Endothelial cell of umbilical vein (primary cell): ENCODE data around the gene TSPAN9. TPM values are rescaled to one million over a fixed set of nuclear protein-coding genes. Genes with fewer than 3 reads are reported as not detected.

Experiments
- BruUV-seq: library from RNA; stranded (reverse); fragments of 400-500 nt; replicated peaks from 2 replicates; lab custom pipeline; 2021; lab: Mats Ljungman, UMichigan
- CTCF ChIA-PET: fragments of 300-600, 350-600 bp; sonication (Branson Sonifier 250); formaldehyde crosslinking; loops from one replicate; lab custom pipeline; 2021; ENCODE audit warnings: antibody characterized with exemption, inconsistent platforms; lab: Charles Lee
- POLR2A ChIA-PET: fragments of 300-600, 350-600 bp; sonication (Branson Sonifier 250); formaldehyde crosslinking; loops from one replicate; lab custom pipeline; 2021; ENCODE audit warnings: antibody characterized with exemption, inconsistent platforms; lab: Charles Lee
- DNase-seq: peaks from one replicate; pipeline ENCODE4 v3.0.0-alpha.2; 2011; ENCODE audit warnings: low read depth, low spot score
- FAIRE-seq: peaks from 2 replicates; lab custom pipeline; 2011; peaks lifted over from hg19 to GRCh38; lab: Jason Lieb, UNC
- H2AFZ ChIP-seq: 2 replicates; pipeline ENCODE4 v1.6.0; 2012; ENCODE audit warnings: low read depth, low read length, control low read depth, inconsistent platforms
- H3K27ac ChIP-seq: 2 replicates; pipeline ENCODE4 v1.5.1; 2011; ENCODE audit warnings: low read depth, mild to moderate bottlenecking, control low read depth, low read length, moderate library complexity; ENCODE audit not compliant: insufficient read depth
- H3K27me3 ChIP-seq, 2 experiments: 2 replicates each; pipeline versions ENCODE4 v1.6.0 to v1.6.1; 2011; ENCODE audit warnings: low read length in 2 of 2, mixed read lengths in 1 of 2; ENCODE audit not compliant: control insufficient read depth in 2 of 2, insufficient read depth in 2 of 2
- H3K36me3 ChIP-seq, 2 experiments: 2 replicates in 1 of 2; 3 replicates in 1 of 2; pipeline ENCODE4 v1.5.1; 2011; ENCODE audit warnings: low read length in 2 of 2, mild to moderate bottlenecking in 1 of 2, moderate library complexity in 1 of 2; ENCODE audit not compliant: control insufficient read depth in 2 of 2, insufficient read depth in 2 of 2; ENCODE audit errors: extremely low read depth in 1 of 2
- H3K4me1 ChIP-seq: 3 replicates; pipeline ENCODE4 v1.5.1; 2011; ENCODE audit warnings: mild to moderate bottlenecking, low read length; ENCODE audit not compliant: control insufficient read depth, insufficient read depth; ENCODE audit errors: extremely low read depth
- H3K4me2 ChIP-seq: 2 replicates; pipeline ENCODE4 v1.6.1; 2011; ENCODE audit warnings: low read length, control low read depth, mixed read lengths; ENCODE audit not compliant: insufficient read depth
- H3K4me3 ChIP-seq, 3 experiments: fragments of 200-600 bp in 1 of 3; sonication (generic), shearing (Covaris generic) in 1 of 3; replicated peaks in 1 of 3; 2 replicates each; pipeline ENCODE4 v1.5.1; 2011 to 2016; ENCODE audit warnings: control low read depth in 3 of 3, low read length in 3 of 3, mild to moderate bottlenecking in 2 of 3, inconsistent platforms in 1 of 3, low read depth in 1 of 3, moderate library complexity in 1 of 3; ENCODE audit not compliant: insufficient read depth in 1 of 3
- H3K79me2 ChIP-seq: 2 replicates; pipeline ENCODE4 v1.6.0; 2012; ENCODE audit warnings: low read length, inconsistent platforms; ENCODE audit not compliant: control insufficient read depth, insufficient read depth
- H3K9ac ChIP-seq: replicated peaks from 2 replicates; pipeline ENCODE3; 2011; ENCODE audit warnings: low read length, control low read depth; ENCODE audit not compliant: insufficient read depth; ENCODE audit errors: extremely low read depth
- H3K9me1 ChIP-seq: replicated peaks from 3 replicates; pipeline ENCODE4 v1.6.0; 2011; ENCODE audit warnings: mild to moderate bottlenecking, low read length; ENCODE audit not compliant: control insufficient read depth, insufficient read depth; ENCODE audit errors: extremely low read depth
- H3K9me3 ChIP-seq: replicated peaks from 2 replicates; pipeline ENCODE4 v1.5.1; 2012; ENCODE audit warnings: low read length, inconsistent platforms; ENCODE audit not compliant: control insufficient read depth, insufficient read depth
- H4K20me1 ChIP-seq: replicated peaks from 2 replicates; pipeline ENCODE3; 2011; ENCODE audit warnings: mild to moderate bottlenecking, low read length; ENCODE audit not compliant: control insufficient read depth, insufficient read depth; ENCODE audit errors: extremely low read depth
- EZH2 ChIP-seq: IDR thresholded peaks from 2 replicates; pipeline ENCODE4 v1.6.1; 2012; ENCODE audit warnings: borderline replicate concordance, low read depth, mild to moderate bottlenecking, moderate library complexity, low read length, inconsistent platforms; ENCODE audit not compliant: severe bottlenecking
- FOS ChIP-seq: IDR thresholded peaks from 2 replicates; pipeline ENCODE4 v1.6.1; 2011; ENCODE audit warnings: mild to moderate bottlenecking, low read length, moderate library complexity, borderline replicate concordance; ENCODE audit not compliant: insufficient read depth
- GATA2 ChIP-seq: IDR thresholded peaks from 2 replicates; pipeline ENCODE4 v1.7.0; 2011; ENCODE audit warnings: low read depth, mild to moderate bottlenecking, moderate library complexity, mixed read lengths, low read length; ENCODE audit not compliant: insufficient read length, insufficient read depth
- JUN ChIP-seq: IDR thresholded peaks from 2 replicates; pipeline ENCODE4 v1.6.1; 2011; ENCODE audit warnings: borderline replicate concordance, low read depth; ENCODE audit not compliant: insufficient read length, insufficient read depth
- MAX ChIP-seq: IDR thresholded peaks from 2 replicates; pipeline ENCODE4 v1.6.1; 2011; ENCODE audit not compliant: insufficient read depth, insufficient read length
- MYC ChIP-seq: IDR thresholded peaks from one replicate; pipeline ENCODE4 v1.6.1; 2011; ENCODE audit warnings: mild to moderate bottlenecking, low read depth, low read length
- POLR2A ChIP-seq: IDR thresholded peaks from 2 replicates; pipeline ENCODE4 v1.6.1; 2012; ENCODE audit warnings: low read depth, mild to moderate bottlenecking, control low read depth, low read length
- POLR2AphosphoS5 ChIP-seq: IDR thresholded peaks from 2 replicates; pipeline ENCODE4 v1.6.1; 2012; ENCODE audit warnings: low read depth, mild to moderate bottlenecking, control low read depth, low read length, moderate library complexity; ENCODE audit not compliant: insufficient read depth
- dilution Hi-C: fragments of 300-500 bp; cut with MboI; formaldehyde crosslinking; loops from one replicate; pipeline ENCODE4 v1.15.0; 2019; ENCODE audit warnings: low sequenced_read_pairs; ENCODE audit not compliant: extremely low pct_ligation_motif_present
- intact Hi-C: fragments of 100-400 bp; cut with micrococcal nuclease; formaldehyde crosslinking; loops from one replicate; pipeline ENCODE4 v1.10.0; 2022
- polyA plus RNA-seq, 4 experiments: library from polyadenylated mRNA; depleted of rRNA in 3 of 4; stranded (reverse) in 3 of 4; unstranded in 1 of 4; fragments of >200 nt; gene quantifications; 2 replicates each; pipeline versions ENCODE4 v1.2.1 to v1.2.3, GENCODE V29; 2011 to 2012; ENCODE audit warnings: missing spikeins in 1 of 4
- total RNA-seq: library from RNA; stranded (reverse); gene quantifications from 2 replicates; pipeline ENCODE4 v1.2.3, GENCODE V29; 2021
- TF ChIP-seq, protein P1 (sequence below), 2 donors: IDR thresholded peaks; 1 replicate in 1 of 2; 2 replicates in 1 of 2; pipeline ENCODE4 v1.5.1; 2011; ENCODE audit warnings: low read length in 2 of 2, mild to moderate bottlenecking in 2 of 2, moderate library complexity in 2 of 2, control low read depth in 1 of 2, inconsistent platforms in 1 of 2, low read depth in 1 of 2; ENCODE audit not compliant: insufficient read depth in 1 of 2; ENCODE audit errors: extremely low read depth in 1 of 2

The TSPAN9 gene
- total and polyA plus RNA-seq, 2 donors (not counting 3 experiments of a cell fraction or from before 2014, with no cell fraction given): 43.3 to 66.8 TPM

GRCh38 chr12:3305904-3306619 lies 228.9 kb downstream of the TSPAN9 start:
- ChIA-PET POLR2A (no interaction called here), CTCF (interaction anchor here (1.3 kb wide), 1 partner anchor 497 kb away, joined by 5 read pairs; no protein-coding TSS in a partner anchor)
- FAIRE-seq: no peak
- H3K4me2 ChIP-seq: no peak overlapping the region
- no peaks in the 10 kb centered on the region for H3K9me1 ChIP-seq
- TF ChIP-seq EZH2 (no peak), MAX (no peak), JUN (no peak), FOS (no peak), GATA2 (no peak), POLR2AphosphoS5 (no peak), POLR2A (no peak), MYC (no peak)
- TF ChIP-seq, protein P1, sequence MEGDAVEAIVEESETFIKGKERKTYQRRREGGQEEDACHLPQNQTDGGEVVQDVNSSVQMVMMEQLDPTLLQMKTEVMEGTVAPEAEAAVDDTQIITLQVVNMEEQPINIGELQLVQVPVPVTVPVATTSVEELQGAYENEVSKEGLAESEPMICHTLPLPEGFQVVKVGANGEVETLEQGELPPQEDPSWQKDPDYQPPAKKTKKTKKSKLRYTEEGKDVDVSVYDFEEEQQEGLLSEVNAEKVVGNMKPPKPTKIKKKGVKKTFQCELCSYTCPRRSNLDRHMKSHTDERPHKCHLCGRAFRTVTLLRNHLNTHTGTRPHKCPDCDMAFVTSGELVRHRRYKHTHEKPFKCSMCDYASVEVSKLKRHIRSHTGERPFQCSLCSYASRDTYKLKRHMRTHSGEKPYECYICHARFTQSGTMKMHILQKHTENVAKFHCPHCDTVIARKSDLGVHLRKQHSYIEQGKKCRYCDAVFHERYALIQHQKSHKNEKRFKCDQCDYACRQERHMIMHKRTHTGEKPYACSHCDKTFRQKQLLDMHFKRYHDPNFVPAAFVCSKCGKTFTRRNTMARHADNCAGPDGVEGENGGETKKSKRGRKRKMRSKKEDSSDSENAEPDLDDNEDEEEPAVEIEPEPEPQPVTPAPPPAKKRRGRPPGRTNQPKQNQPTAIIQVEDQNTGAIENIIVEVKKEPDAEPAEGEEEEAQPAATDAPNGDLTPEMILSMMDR (IDR thresholded peaks at IDR 0.05; ENCODE audit: extremely low read depth in 1 of 2, insufficient read depth in 1 of 2, low read depth in 1 of 2, low read length in 2 of 2): no peak
- H3K9ac ChIP-seq: no peak overlapping the region
- no TSS peak for BruUV-seq
- DNase-seq: no peak
- H3K4me3 ChIP-seq: no peak overlapping the region
- no peaks in the 10 kb centered on the region for H3K36me3 ChIP-seq
- dilution Hi-C loops: no loop called here
- peaks cover 11% of the 10 kb centered on the region for H3K4me1 ChIP-seq
- no peaks in the 10 kb centered on the region for H4K20me1 ChIP-seq
- H3K27ac ChIP-seq: no peak overlapping the region
- no peaks in the 10 kb centered on the region for H3K27me3 ChIP-seq
- H3K79me2 ChIP-seq: no peaks in the 10 kb centered on the region
- no peaks in the 10 kb centered on the region for H3K9me3 ChIP-seq
- no peak overlapping the region for H2AFZ ChIP-seq
- intact Hi-C loops: no loop called here
